Smooth muscle cell (in vitro differentiated cells): ENCODE measurements around the gene FCMR. TPM values are rescaled to one million over a fixed set of nuclear protein-coding genes. Genes with fewer than 3 reads are reported as not detected.
A peak's percentile ranks its signal among the peaks of the same experiment; 100 is the strongest.

ENCODE experiments used
- DNase-seq: peaks from one replicate; lab custom pipeline; 2025; ENCODE audit not compliant: unreplicated experiment; lab: John Stamatoyannopoulos, UW
- H2AFZ ChIP-seq: fragments of 200-600 bp; sonication (generic); 2 replicates; pipeline ENCODE4 v1.6.0; 2016; ENCODE audit warnings: antibody characterized with exemption, low read depth, mild to moderate bottlenecking
- H3F3A ChIP-seq: fragments of 200-600 bp; sonication (generic); 2 replicates; pipeline ENCODE4 v1.6.0; 2017; ENCODE audit warnings: antibody characterized with exemption, low read depth
- H3K27ac ChIP-seq: fragments of 200-600 bp; sonication (generic); 2 replicates; pipeline ENCODE4 v1.5.1; 2016; ENCODE audit warnings: low read depth, mild to moderate bottlenecking
- H3K27me3 ChIP-seq: fragments of 200-600 bp; sonication (generic); 2 replicates; pipeline ENCODE4 v1.6.1; 2016; ENCODE audit warnings: low read depth, mild to moderate bottlenecking
- H3K36me3 ChIP-seq: fragments of 200-600 bp; sonication (generic); 2 replicates; pipeline ENCODE4 v1.5.1; 2016; ENCODE audit warnings: low read depth
- H3K4me1 ChIP-seq: fragments of 200-600 bp; sonication (generic); 2 replicates; pipeline ENCODE4 v1.5.1; 2016; ENCODE audit warnings: low read depth
- H3K4me2 ChIP-seq: fragments of 200-600 bp; sonication (generic); 2 replicates; pipeline ENCODE4 v1.6.0; 2016; ENCODE audit warnings: mild to moderate bottlenecking
- H3K4me3 ChIP-seq: fragments of 200-600 bp; sonication (generic); 2 replicates; pipeline ENCODE4 v1.5.1; 2016; ENCODE audit warnings: mild to moderate bottlenecking
- H3K79me2 ChIP-seq: fragments of 200-600 bp; sonication (generic); 2 replicates; pipeline ENCODE4 v1.6.0; 2016; ENCODE audit warnings: low read depth, mild to moderate bottlenecking
- H3K9ac ChIP-seq: fragments of 200-600 bp; sonication (generic); 2 replicates; pipeline ENCODE4 v1.6.0; 2016; ENCODE audit warnings: low read depth
- H3K9me3 ChIP-seq: fragments of 200-600 bp; sonication (generic); replicated peaks from 2 replicates; pipeline ENCODE4 v1.5.1; 2016; ENCODE audit warnings: low read depth
- H4K20me1 ChIP-seq: fragments of 200-600 bp; sonication (generic); 2 replicates; pipeline ENCODE4 v1.6.0; 2016; ENCODE audit warnings: low read depth
- CTCF ChIP-seq: fragments of 200-600 bp; sonication (generic); IDR thresholded peaks from 2 replicates; pipeline ENCODE4 v1.5.1; 2017; ENCODE audit warnings: borderline replicate concordance, mild to moderate bottlenecking, antibody characterized with exemption; ENCODE audit not compliant: insufficient read depth, poor library complexity, severe bottlenecking
- WGBS: methylation state at CpG from one replicate; pipeline ENCODE4 v1.1.7; 2016; ENCODE audit warnings: low lambda C conversion rate; 5-methylcytosine and 5-hydroxymethylcytosine counted together
- polyA plus RNA-seq: library from polyadenylated mRNA; unstranded; fragments of >200 nt; fragmentation: Nextera tagmentation; extraction: Ambion mirVana; gene quantifications from 2 replicates; pipeline ENCODE4 v1.2.1, GENCODE V29; 2016
- total RNA-seq: library from RNA; depleted of rRNA; stranded (reverse); fragments of >200 nt; gene quantifications from 2 replicates; pipeline ENCODE4 v1.2.3, GENCODE V29; 2014

Gene FCMR
- total and polyA plus RNA-seq, 2 experiments from 2014 or later = 1.6 TPM; not detected in 1

- no peak for TF ChIP-seq CTCF
- no peaks in the 10 kb centered on the region for H4K20me1 ChIP-seq
- DNase-seq = no peak
- WGBS = 89% methylated on average over 10 of the region's 10 CpGs
- peaks cover 3% of the 10 kb centered on the region for H3K27me3 ChIP-seq
- no peaks in the 10 kb centered on the region for H3K36me3 ChIP-seq
- H3F3A ChIP-seq = no peaks in the 10 kb centered on the region
- H3K4me3 ChIP-seq = no peak overlapping the region
- no peak overlapping the region for H3K27ac ChIP-seq
- H3K9ac ChIP-seq = no peak overlapping the region
- H3K4me1 ChIP-seq = peaks cover 4% of the 10 kb centered on the region
- H3K79me2 ChIP-seq = no peaks in the 10 kb centered on the region
- H2AFZ ChIP-seq = peak overlapping the region; percentile 94
- no peaks in the 10 kb centered on the region for H3K9me3 ChIP-seq
- no peak overlapping the region for H3K4me2 ChIP-seq
Observed at GRCh38 chr1:206954459-206955342, 33.0 kb upstream of the FCMR start.

- 98% methylated on average over 2 of the region's 2 CpGs for WGBS
- no peak overlapping the region for H3K9ac ChIP-seq
- H2AFZ ChIP-seq = no peak overlapping the region
- no peak overlapping the region for H3K4me2 ChIP-seq
- H3K27me3 ChIP-seq = peaks cover 14% of the 10 kb centered on the region
- H3K79me2 ChIP-seq = no peaks in the 10 kb centered on the region
- H3F3A ChIP-seq = no peaks in the 10 kb centered on the region
- no peaks in the 10 kb centered on the region for H4K20me1 ChIP-seq
- H3K27ac ChIP-seq = no peak overlapping the region
- H3K36me3 ChIP-seq = no peaks in the 10 kb centered on the region
- no peaks in the 10 kb centered on the region for H3K9me3 ChIP-seq
- TF ChIP-seq CTCF = no peak
- peaks cover 4% of the 10 kb centered on the region for H3K4me1 ChIP-seq
- no peak for DNase-seq
- no peak overlapping the region for H3K4me3 ChIP-seq
Observed at GRCh38 chr1:206953626-206954025, 31.9 kb upstream of the FCMR start.

- 96% methylated on average over 3 of the region's 3 CpGs for WGBS
- no peak overlapping the region for H3K27ac ChIP-seq
Observed at GRCh38 chr1:206953126-206953525, 31.4 kb upstream of the FCMR start.

More at GRCh38 chr1:206953126-206953525, 31.4 kb upstream of the FCMR start:
- Histone ChIP-seq H3K27me3 (peaks cover 19% of the 10 kb centered on the region), H3K4me3 (no peak overlapping the region), H3F3A (no peaks in the 10 kb centered on the region), H3K4me1 (peaks cover 4% of the 10 kb centered on the region), H3K9ac (no peak overlapping the region), H3K79me2 (no peaks in the 10 kb centered on the region), H2AFZ (no peak overlapping the region), H3K4me2 (no peak overlapping the region), H3K36me3 (no peaks in the 10 kb centered on the region), H4K20me1 (no peaks in the 10 kb centered on the region), H3K9me3 (no peaks in the 10 kb centered on the region)
- DNase-seq = no peak
- no peak for TF ChIP-seq CTCF
